Gastrocnemius medialis (tissue), 4 donors: ENCODE data around the gene TVP23C. TPM values are rescaled to one million over a fixed set of nuclear protein-coding genes. Genes with fewer than 3 reads are reported as not detected.

Experiments
- ATAC-seq, 2 donors: fragments of 150-250 bp; one replicate each; pipeline ENCODE4 v1.9.1; 2016
- DNase-seq, 2 donors: peaks; one replicate each; pipeline ENCODE4 v3.0.0-alpha.2; 2019
- H3K27ac ChIP-seq, 4 donors: fragments of 200-600 bp; sonication (generic); 1 replicate in 1 of 4; 2 replicates in 3 of 4; pipeline ENCODE4 v1.5.1; 2016 to 2018; ENCODE audit warnings: mild to moderate bottlenecking in 2 of 4, moderate library complexity in 1 of 4
- H3K27me3 ChIP-seq, 3 donors: fragments of 200-600 bp; sonication (generic) in 2 of 3; 1 replicate in 1 of 3; 2 replicates in 2 of 3; pipeline versions ENCODE4 v1.5.1 to v1.6.0; 2016 to 2019; ENCODE audit warnings: mild to moderate bottlenecking in 1 of 3, moderate library complexity in 1 of 3
- H3K36me3 ChIP-seq, 2 donors: fragments of 200-600 bp; sonication (generic) in 1 of 2; one replicate each; pipeline ENCODE4 v1.5.1; 2017 to 2018
- H3K4me1 ChIP-seq, 2 donors: fragments of 200-600 bp; sonication (generic) in 1 of 2; one replicate each; pipeline ENCODE4 v1.5.1; 2016 to 2017; ENCODE audit warnings: mild to moderate bottlenecking in 2 of 2
- H3K4me3 ChIP-seq, 4 donors: fragments of 200-600 bp; sonication (generic) in 3 of 4; 1 replicate in 1 of 4; 2 replicates in 3 of 4; pipeline ENCODE4 v1.5.1; 2016 to 2019; ENCODE audit warnings: mild to moderate bottlenecking in 2 of 4
- H3K9me3 ChIP-seq, 3 donors: fragments of 200-600 bp; sonication (generic) in 2 of 3; 1 replicate in 1 of 3; 2 replicates in 2 of 3; pipeline ENCODE4 v1.5.1; 2016 to 2019
- CTCF ChIP-seq, 5 experiments: fragments of 450-650 bp in 3 of 5; fragments of 200-600 bp in 2 of 5; sonication (generic) in 2 of 5; IDR thresholded peaks in 4 of 5; conservative IDR thresholded peaks in 1 of 5; 1 replicate in 4 of 5; 2 replicates in 1 of 5; pipeline ENCODE4 v1.5.1; 2016 to 2019; ENCODE audit warnings: antibody characterized with exemption in 5 of 5, mild to moderate bottlenecking in 3 of 5, moderate library complexity in 3 of 5
- POLR2A ChIP-seq, 2 donors: fragments of 450-650 bp; IDR thresholded peaks; one replicate each; pipeline ENCODE4 v1.6.1; 2017; ENCODE audit warnings: antibody characterized with exemption in 2 of 2, mild to moderate bottlenecking in 2 of 2, moderate library complexity in 2 of 2
- in situ Hi-C, 4 donors: fragments of 200-750 bp; cut with MboI; loops; one replicate each; pipeline versions ENCODE4 v1.15.0 to v1.8.0; 2017; ENCODE audit warnings: low sequenced_read_pairs in 4 of 4
- intact Hi-C: fragments of 100-400 bp; cut with DNase I; formaldehyde crosslinking; loops from one replicate; pipeline ENCODE4 v1.15.1; 2023; ENCODE audit warnings: low total_unique reads
- total RNA-seq, 4 donors: library from RNA; depleted of rRNA; stranded (reverse); fragments of >200 nt; gene quantifications; one replicate each; pipeline versions ENCODE4 v1.1.0 to v1.2.3, GENCODE V29; 2016

Gene TVP23C
- total RNA-seq, 4 donors from 2014 or later: 1.2 to 4.2 (median 1.7) TPM; not detected in 1

- intact Hi-C loops (no loop called here), in situ Hi-C loops (no loop called here)
- Histone ChIP-seq H3K27me3 (no peaks in the 10 kb centered on the region), H3K27ac (no peak overlapping the region), H3K4me1 (peaks cover under 1 to 4% of the 10 kb centered on the region in 2 donors), H3K9me3 (no peaks in the 10 kb centered on the region), H3K36me3 (no peaks in the 10 kb centered on the region), H3K4me3 (no peak overlapping the region)
- TF ChIP-seq POLR2A (IDR thresholded peaks at IDR 0.05) (no peak), CTCF (IDR thresholded peaks at IDR 0.05 in 4 of 5, conservative IDR thresholded peaks at IDR 0.05 in 1 of 5) (no peak)
- DNase-seq (no peak), ATAC-seq (no peak)
Observed at GRCh38 chr17:15470536-15470935, 92.7 kb downstream of the TVP23C start.

- intact Hi-C loops (no loop called here), in situ Hi-C loops (no loop called here)
- TF ChIP-seq POLR2A (IDR thresholded peaks at IDR 0.05) (no peak), CTCF (IDR thresholded peaks at IDR 0.05 in 4 of 5, conservative IDR thresholded peaks at IDR 0.05 in 1 of 5) (no peak)
- H3K36me3 ChIP-seq: no peaks in the 10 kb centered on the region
- no peak overlapping the region for H3K27ac ChIP-seq
- no peaks in the 10 kb centered on the region for H3K9me3 ChIP-seq
- H3K4me3 ChIP-seq: no peak overlapping the region
- H3K27me3 ChIP-seq: no peaks in the 10 kb centered on the region
- ATAC-seq (peak; percentile 32 to 44), DNase-seq (peak in 1 of 2 donors; percentile 40)
- H3K4me1 ChIP-seq: peaks cover 2 to 4% of the 10 kb centered on the region in 2 donors
Observed at GRCh38 chr17:15469260-15469659, 94.0 kb downstream of the TVP23C start.

- no peaks in the 10 kb centered on the region for H3K36me3 ChIP-seq
- H3K4me1 ChIP-seq: peaks cover 11 to 14% of the 10 kb centered on the region in 2 donors
- intact Hi-C loops (no loop called here), in situ Hi-C loops (no loop called here)
- no peaks in the 10 kb centered on the region for H3K27me3 ChIP-seq
- no peak overlapping the region for H3K4me3 ChIP-seq
- no peaks in the 10 kb centered on the region for H3K9me3 ChIP-seq
- H3K27ac ChIP-seq: no peak overlapping the region
- DNase-seq (no peak), ATAC-seq (no peak)
- TF ChIP-seq POLR2A (IDR thresholded peaks at IDR 0.05): no peak
Observed at GRCh38 chr17:15468126-15468525, 95.2 kb downstream of the TVP23C start.

- intact Hi-C loops (no loop called here), in situ Hi-C loops (no loop called here)
- no peaks in the 10 kb centered on the region for H3K9me3 ChIP-seq
- no peak within 1 kb of the TSS for H3K4me3 ChIP-seq
- DNase-seq: no peak
- TF ChIP-seq CTCF (IDR thresholded peaks at IDR 0.05 in 4 of 5, conservative IDR thresholded peaks at IDR 0.05 in 1 of 5) (no peak), POLR2A (IDR thresholded peaks at IDR 0.05) (no peak)
- H3K27me3 ChIP-seq: no peaks in the 10 kb centered on the region
- ATAC-seq: no peak
- no peaks in the 10 kb centered on the region for H3K36me3 ChIP-seq
- H3K4me1 ChIP-seq: peaks cover 16 to 19% of the 10 kb centered on the region in 2 donors
- H3K27ac ChIP-seq: no peak within 1 kb of the TSS
Observed at GRCh38 chr17:15467592-15467991, 95.7 kb downstream of the TVP23C start, which contains the start of gene CDRT4. Gene CDRT4 (minus strand): TSS chr17:15467621. CDS start chr17:15440238, 27,383 bp downstream.

GRCh38 chr17:15466131-15466530, 97.2 kb downstream of the TVP23C start:
- Histone ChIP-seq H3K4me3 (no peak overlapping the region), H3K27ac (no peak overlapping the region), H3K36me3 (no peaks in the 10 kb centered on the region), H3K9me3 (no peaks in the 10 kb centered on the region), H3K4me1 (peaks cover 18 to 20% of the 10 kb centered on the region in 2 donors), H3K27me3 (no peaks in the 10 kb centered on the region)
- DNase-seq: no peak
- TF ChIP-seq CTCF (IDR thresholded peaks at IDR 0.05 in 4 of 5, conservative IDR thresholded peaks at IDR 0.05 in 1 of 5) (no peak), POLR2A (IDR thresholded peaks at IDR 0.05) (no peak)
- intact Hi-C loops (no loop called here), in situ Hi-C loops (no loop called here)
- no peak for ATAC-seq
